Kidney tubule cell (primary cell): Measurements from ENCODE around the gene PLCB4.

Experiments used
- DNase-seq: peaks from one replicate; pipeline ENCODE4 v3.0.0-alpha.2; 2018; ENCODE audit warnings: low spot score

The PLCB4 gene

GRCh38 chr20:9223296-9223695 is 154.4 kb downstream of the PLCB4 start:
- DNase-seq, result no peak

- DNase-seq, result no peak
Measured at GRCh38 chr20:9225879-9226278, 157.0 kb downstream of the PLCB4 start.

- DNase-seq, result no peak
Measured at GRCh38 chr20:9227896-9228615, 159.2 kb downstream of the PLCB4 start.

- no peak for DNase-seq
Measured at GRCh38 chr20:9228774-9229450, 160.0 kb downstream of the PLCB4 start.

- DNase-seq, result no peak
Measured at GRCh38 chr20:9230406-9230805, 161.5 kb downstream of the PLCB4 start.

- DNase-seq, result no peak
Measured at GRCh38 chr20:9233804-9234203, 164.9 kb downstream of the PLCB4 start.

GRCh38 chr20:9235518-9235917 is 166.6 kb downstream of the PLCB4 start:
- DNase-seq, result peak; percentile 86

- no peak for DNase-seq
Measured at GRCh38 chr20:9236458-9236857, 167.6 kb downstream of the PLCB4 start.

- peak; percentile 93 for DNase-seq
Measured at GRCh38 chr20:9241232-9241692, 172.4 kb downstream of the PLCB4 start.

GRCh38 chr20:9241721-9242427 is 173.0 kb downstream of the PLCB4 start:
- no peak for DNase-seq

- DNase-seq, result no peak
Measured at GRCh38 chr20:9243986-9244385, 175.1 kb downstream of the PLCB4 start.

GRCh38 chr20:9244811-9245210 is 175.9 kb downstream of the PLCB4 start:
- DNase-seq, result no peak

- DNase-seq, result no peak
Measured at GRCh38 chr20:9246731-9247130, 177.8 kb downstream of the PLCB4 start.

GRCh38 chr20:9250511-9250910 is 181.6 kb downstream of the PLCB4 start:
- no peak for DNase-seq

- peak; percentile 69 for DNase-seq
Measured at GRCh38 chr20:9253006-9253539, 184.2 kb downstream of the PLCB4 start.

GRCh38 chr20:9255171-9255570 is 186.3 kb downstream of the PLCB4 start:
- no peak for DNase-seq

- no peak for DNase-seq
Measured at GRCh38 chr20:9256393-9256792, 187.5 kb downstream of the PLCB4 start.

GRCh38 chr20:9258901-9259300 is 190.0 kb downstream of the PLCB4 start:
- DNase-seq, result no peak

- no peak for DNase-seq
Measured at GRCh38 chr20:9260027-9260426, 191.1 kb downstream of the PLCB4 start.

GRCh38 chr20:9261781-9262180 is 192.9 kb downstream of the PLCB4 start:
- peak; percentile 39 for DNase-seq

GRCh38 chr20:9262653-9263194 is 193.8 kb downstream of the PLCB4 start:
- no peak for DNase-seq

GRCh38 chr20:9269280-9269971 is 200.5 kb downstream of the PLCB4 start:
- no peak for DNase-seq
